Gastroesophageal sphincter (tissue), 4 donors: ENCODE measurements around the gene DMD. TPM values are rescaled to one million over a fixed set of nuclear protein-coding genes. Genes with fewer than 3 reads are reported as not detected.
A peak's percentile ranks its signal among the peaks of the same experiment; 100 is the strongest.

Experiments used
- ATAC-seq: fragments of 150-250 bp; one replicate; pipeline ENCODE4 v1.9.1; 2016; ENCODE audit warnings: mild to moderate bottlenecking, moderate library complexity
- H3K27ac ChIP-seq, 4 donors: fragments of 200-600 bp; sonication (generic) in 3 of 4; 1 replicate in 3 of 4; 2 replicates in 1 of 4; pipeline ENCODE4 v1.5.1; 2016 to 2019
- H3K27me3 ChIP-seq: fragments of 200-600 bp; sonication (generic); one replicate; pipeline ENCODE4 v1.5.1; 2019
- H3K36me3 ChIP-seq, 2 donors: fragments of 200-600 bp; sonication (generic); one replicate each; pipeline ENCODE4 v1.5.1; 2019; ENCODE audit warnings: control low read depth in 1 of 2
- H3K4me1 ChIP-seq, 3 donors: fragments of 200-600 bp; sonication (generic); 1 replicate in 2 of 3; 2 replicates in 1 of 3; pipeline ENCODE4 v1.5.1; 2016 to 2019; ENCODE audit warnings: control low read depth in 2 of 3
- H3K4me3 ChIP-seq, 2 donors: fragments of 200-600 bp; sonication (generic); one replicate each; pipeline ENCODE4 v1.5.1; 2019; ENCODE audit warnings: mild to moderate bottlenecking in 1 of 2, moderate library complexity in 1 of 2
- H3K9me3 ChIP-seq, 3 donors: fragments of 200-600 bp; sonication (generic); one replicate each; pipeline ENCODE4 v1.5.1; 2017 to 2019; ENCODE audit warnings: control low read depth in 2 of 3
- CTCF ChIP-seq, 4 experiments: fragments of 200-600 bp in 2 of 4; fragments of 450-650 bp in 2 of 4; sonication (generic) in 1 of 4; IDR thresholded peaks; one replicate each; pipeline ENCODE4 v1.5.1; 2017 to 2019; ENCODE audit warnings: antibody characterized with exemption in 4 of 4, mild to moderate bottlenecking in 2 of 4, moderate library complexity in 2 of 4
- EP300 ChIP-seq: sonication (generic); formaldehyde crosslinking; IDR thresholded peaks from one replicate; pipeline ENCODE4 v1.6.1; 2017; ENCODE audit warnings: antibody characterized with exemption, mild to moderate bottlenecking
- POLR2A ChIP-seq, 2 donors: fragments of 450-650 bp; IDR thresholded peaks; one replicate each; pipeline ENCODE4 v1.6.1; 2017; ENCODE audit warnings: antibody characterized with exemption in 2 of 2, mild to moderate bottlenecking in 2 of 2, moderate library complexity in 1 of 2
- POLR2AphosphoS5 ChIP-seq: sonication (generic); formaldehyde crosslinking; IDR thresholded peaks from one replicate; pipeline ENCODE4 v1.6.1; 2017; ENCODE audit warnings: antibody characterized with exemption
- WGBS, 2 donors: methylation state at CpG; one replicate each; pipeline ENCODE4 v1.1.5; 2018; ENCODE audit warnings: low coverage in 1 of 2; 5-methylcytosine and 5-hydroxymethylcytosine counted together
- total RNA-seq, 4 donors: library from RNA; depleted of rRNA; stranded (reverse); fragments of >200 nt; gene quantifications; one replicate each; pipeline ENCODE4 v1.1.0, GENCODE V29; 2016

The DMD gene
- total RNA-seq, 4 donors from 2014 or later, result 111 to 225 (median 183) TPM

GRCh38 chrX:31499109-31499508 is 1712.2 kb downstream of the DMD start:
- no peaks in the 10 kb centered on the region for H3K27me3 ChIP-seq
- ATAC-seq, result no peak
- H3K9me3 ChIP-seq, result no peaks in the 10 kb centered on the region
- WGBS, 2 donors, result 15 to 83% methylated on average over 1 to 2 of the region's 2 CpGs
- H3K4me3 ChIP-seq, result no peak overlapping the region
- H3K36me3 ChIP-seq, result no peaks in the 10 kb centered on the region
- TF ChIP-seq CTCF (IDR thresholded peaks at IDR 0.05) (no peak), POLR2AphosphoS5 (no peak)
- no peak overlapping the region for H3K27ac ChIP-seq
- no peaks in the 10 kb centered on the region for H3K4me1 ChIP-seq

- Histone ChIP-seq H3K4me1 (no peaks in the 10 kb centered on the region), H3K27me3 (no peaks in the 10 kb centered on the region), H3K9me3 (no peaks in the 10 kb centered on the region), H3K4me3 (no peak overlapping the region), H3K36me3 (no peaks in the 10 kb centered on the region), H3K27ac (peak overlapping the region in 1 of 4 donors; percentile 1)
- no peak for ATAC-seq
- TF ChIP-seq CTCF (IDR thresholded peaks at IDR 0.05) (no peak), EP300 (no peak), POLR2A (IDR thresholded peaks at IDR 0.05) (no peak), POLR2AphosphoS5 (no peak)
- WGBS, 2 donors, result 39 to 48% methylated on average over 3 of the region's 3 CpGs
These were observed 1714.3 kb downstream of the DMD start for GRCh38 chrX:31497086-31497485.

- Histone ChIP-seq H3K9me3 (no peaks in the 10 kb centered on the region), H3K4me1 (no peaks in the 10 kb centered on the region), H3K27ac (no peak overlapping the region), H3K4me3 (no peak overlapping the region), H3K27me3 (no peaks in the 10 kb centered on the region), H3K36me3 (no peaks in the 10 kb centered on the region)
- TF ChIP-seq POLR2A (IDR thresholded peaks at IDR 0.05) (no peak), EP300 (no peak), CTCF (IDR thresholded peaks at IDR 0.05) (no peak), POLR2AphosphoS5 (no peak)
- 66 to 74% methylated on average over 2 to 3 of the region's 3 CpGs for WGBS, 2 donors
- no peak for ATAC-seq
These were observed 1723.4 kb downstream of the DMD start for GRCh38 chrX:31487951-31488350.

GRCh38 chrX:31483336-31483735 is 1728.0 kb downstream of the DMD start:
- whole genome bisulfite sequencing, 2 donors, result 20 to 22% methylated on average over 2 of the region's 5 CpGs
- Histone ChIP-seq H3K9me3 (no peaks in the 10 kb centered on the region), H3K27me3 (no peaks in the 10 kb centered on the region), H3K4me1 (no peaks in the 10 kb centered on the region), H3K27ac (no peak overlapping the region), H3K4me3 (no peak overlapping the region), H3K36me3 (no peaks in the 10 kb centered on the region)
- ATAC-seq, result no peak
- TF ChIP-seq POLR2AphosphoS5, result no peak
- no peak for TF ChIP-seq EP300
- no peak for TF ChIP-seq CTCF (IDR thresholded peaks at IDR 0.05)
- no peak for TF ChIP-seq POLR2A (IDR thresholded peaks at IDR 0.05)

- WGBS, 2 donors, result 82% methylated on average over 4 of the region's 4 CpGs; no CpG with 5 or more reads in 1 of the 2 donors
- Histone ChIP-seq H3K27ac (no peak overlapping the region), H3K9me3 (no peaks in the 10 kb centered on the region), H3K4me3 (no peak overlapping the region), H3K4me1 (no peaks in the 10 kb centered on the region), H3K27me3 (no peaks in the 10 kb centered on the region), H3K36me3 (no peaks in the 10 kb centered on the region)
- no peak for ATAC-seq
- TF ChIP-seq POLR2AphosphoS5 (no peak), CTCF (IDR thresholded peaks at IDR 0.05) (no peak), POLR2A (IDR thresholded peaks at IDR 0.05) (no peak), EP300 (no peak)
These were observed 1730.7 kb downstream of the DMD start for GRCh38 chrX:31480696-31481095.
